Testis (tissue), 3 donors: ENCODE measurements around the gene LTB4R2. TPM values are rescaled to one million over a fixed set of nuclear protein-coding genes. Genes with fewer than 3 reads are reported as not detected.

Source experiments
- DNase-seq: peaks from one replicate; pipeline ENCODE4 v3.0.0-alpha.2; 2019
- H3K27ac ChIP-seq, 2 donors: fragments of 200-600 bp; sonication (generic); one replicate each; pipeline ENCODE4 v1.5.1; 2019
- H3K27me3 ChIP-seq: fragments of 200-600 bp; sonication (generic); one replicate; pipeline ENCODE4 v1.5.1; 2019
- H3K36me3 ChIP-seq: fragments of 200-600 bp; sonication (generic); one replicate; pipeline ENCODE4 v1.5.1; 2017; ENCODE audit warnings: low read depth; ENCODE audit errors: missing control alignments
- H3K4me1 ChIP-seq: fragments of 200-600 bp; sonication (generic); one replicate; pipeline ENCODE4 v1.5.1; 2019
- H3K4me3 ChIP-seq, 2 donors: fragments of 200-600 bp; sonication (generic); one replicate each; pipeline ENCODE4 v1.5.1; 2017 to 2019
- H3K9me3 ChIP-seq: fragments of 200-600 bp; sonication (generic); one replicate; pipeline ENCODE4 v1.5.1; 2017
- CTCF ChIP-seq, 3 experiments: fragments of 450-650 bp in 2 of 3; fragments of 200-600 bp in 1 of 3; sonication (generic) in 1 of 3; IDR thresholded peaks; one replicate each; pipeline ENCODE4 v1.5.1; 2016 to 2019; ENCODE audit warnings: antibody characterized with exemption in 3 of 3, mild to moderate bottlenecking in 2 of 3, moderate library complexity in 1 of 3
- POLR2A ChIP-seq: fragments of 450-650 bp; IDR thresholded peaks from one replicate; pipeline ENCODE4 v1.6.1; 2017; ENCODE audit warnings: antibody characterized with exemption, mild to moderate bottlenecking, moderate library complexity
- WGBS, 2 donors: methylation state at CpG; one replicate each; pipeline ENCODE4 v1.1.5; 2018; 5-methylcytosine and 5-hydroxymethylcytosine counted together
- intact Hi-C: fragments of 100-400 bp; cut with DNase I; formaldehyde crosslinking; loops from one replicate; pipeline ENCODE4 v1.15.1; 2023; ENCODE audit warnings: low total_unique reads
- polyA plus RNA-seq: library from polyadenylated mRNA; stranded (reverse); fragments of 350-450 nt; fragmentation: Illumina TruSeq; extraction: RNeasy Lipid Tissue Mini Kit (QIAGEN cat#74804); gene quantifications from one replicate; pipeline ENCODE4 v1.2.3, GENCODE V29; 2014; ENCODE audit warnings: low read depth, low replicate concordance; ENCODE audit not compliant: insufficient read depth
- total RNA-seq, 2 donors: library from RNA; depleted of rRNA; stranded (reverse); fragments of >200 nt; gene quantifications; one replicate each; pipeline ENCODE4 v1.2.3, GENCODE V29; 2016

The LTB4R2 gene
- total and polyA plus RNA-seq, 3 donors from 2014 or later: 4.2 to 28.1 (median 23.4) TPM

GRCh38 chr14:24283796-24284460 lies 26.0 kb upstream of the LTB4R2 start:
- no peaks in the 10 kb centered on the region for H3K36me3 ChIP-seq
- no peak overlapping the region for H3K27ac ChIP-seq
- H3K9me3 ChIP-seq: no peaks in the 10 kb centered on the region
- no peak for DNase-seq
- no peaks in the 10 kb centered on the region for H3K27me3 ChIP-seq
- TF ChIP-seq CTCF (IDR thresholded peaks at IDR 0.05): no peak
- no peak for TF ChIP-seq POLR2A
- intact Hi-C loops: no loop called here
- 89 to 92% methylated on average over 5 of the region's 5 CpGs for WGBS, 2 donors
- H3K4me3 ChIP-seq: no peak overlapping the region
- no peaks in the 10 kb centered on the region for H3K4me1 ChIP-seq

GRCh38 chr14:24284501-24285035 lies 25.4 kb upstream of the LTB4R2 start:
- no peak overlapping the region for H3K4me3 ChIP-seq
- TF ChIP-seq POLR2A (no peak), CTCF (IDR thresholded peaks at IDR 0.05) (no peak)
- intact Hi-C loops: no loop called here

GRCh38 chr14:24285351-24285750 lies 24.6 kb upstream of the LTB4R2 start:
- WGBS, 2 donors: 84 to 94% methylated on average over 4 of the region's 4 CpGs

More at GRCh38 chr14:24284501-24285035, 25.4 kb upstream of the LTB4R2 start:
- 80 to 85% methylated on average over 9 to 11 of the region's 11 CpGs for WGBS, 2 donors
- H3K9me3 ChIP-seq: no peaks in the 10 kb centered on the region
- H3K36me3 ChIP-seq: no peaks in the 10 kb centered on the region
- no peaks in the 10 kb centered on the region for H3K4me1 ChIP-seq
- DNase-seq: no peak
- no peaks in the 10 kb centered on the region for H3K27me3 ChIP-seq
- H3K27ac ChIP-seq: no peak overlapping the region

GRCh38 chr14:24286996-24287395 lies 22.9 kb upstream of the LTB4R2 start:
- Histone ChIP-seq H3K9me3 (no peaks in the 10 kb centered on the region), H3K27ac (no peak overlapping the region), H3K27me3 (no peaks in the 10 kb centered on the region), H3K36me3 (no peaks in the 10 kb centered on the region), H3K4me3 (no peak overlapping the region), H3K4me1 (no peaks in the 10 kb centered on the region)
- WGBS, 2 donors: 96 to 100% methylated on average over 5 of the region's 5 CpGs
- intact Hi-C loops: no loop called here
- TF ChIP-seq POLR2A: no peak
- TF ChIP-seq CTCF (IDR thresholded peaks at IDR 0.05): no peak
- no peak for DNase-seq

More at GRCh38 chr14:24285351-24285750, 24.6 kb upstream of the LTB4R2 start:
- H3K4me1 ChIP-seq: no peaks in the 10 kb centered on the region
- intact Hi-C loops: no loop called here
- no peak overlapping the region for H3K27ac ChIP-seq
- H3K36me3 ChIP-seq: no peaks in the 10 kb centered on the region
- no peak for DNase-seq
- TF ChIP-seq POLR2A (no peak), CTCF (IDR thresholded peaks at IDR 0.05) (no peak)
- H3K27me3 ChIP-seq: no peaks in the 10 kb centered on the region
- H3K4me3 ChIP-seq: no peak overlapping the region
- H3K9me3 ChIP-seq: no peaks in the 10 kb centered on the region
